Chondrocyte (in vitro differentiated cells): Measurements from ENCODE around the gene PRKCA. TPM values are rescaled to one million over a fixed set of nuclear protein-coding genes. Genes with fewer than 3 reads are reported as not detected.

ENCODE experiments used
- DNase-seq: peaks from one replicate; pipeline ENCODE4 v3.0.0; 2021; ENCODE audit warnings: mixed read lengths, low spot score
- H3K27ac Mint-ChIP-seq: one replicate; pipeline ENCODE4 v1.8.0; 2021; ENCODE audit warnings: mild to moderate bottlenecking, moderate library complexity, mixed read lengths; ENCODE audit not compliant: unreplicated experiment
- H3K27me3 Mint-ChIP-seq: 2 replicates; pipeline ENCODE4 v1.8.0; 2021; ENCODE audit warnings: low read depth, mixed read lengths
- H3K36me3 Mint-ChIP-seq: 2 replicates; pipeline ENCODE4 v1.8.0; 2021; ENCODE audit warnings: low read depth, mixed read lengths
- H3K4me1 Mint-ChIP-seq: 2 replicates; pipeline ENCODE4 v1.8.0; 2021; ENCODE audit warnings: low read depth, mild to moderate bottlenecking, mixed read lengths
- H3K4me3 Mint-ChIP-seq: one replicate; pipeline ENCODE4 v1.8.0; 2021; ENCODE audit warnings: mild to moderate bottlenecking, moderate library complexity, mixed read lengths; ENCODE audit not compliant: unreplicated experiment
- H3K9me3 Mint-ChIP-seq: 2 replicates; pipeline ENCODE4 v1.8.0; 2021; ENCODE audit warnings: low read depth, mixed read lengths
- CTCF ChIP-seq: fragments of 200-600 bp; sonication (generic); IDR thresholded peaks from 2 replicates; pipeline ENCODE4 v1.5.0; 2021; ENCODE audit warnings: antibody characterized with exemption, mild to moderate bottlenecking, moderate library complexity
- total RNA-seq: library from RNA; stranded (reverse); gene quantifications from 3 replicates; pipeline ENCODE4 v1.2.1, GENCODE V29; 2021

Gene PRKCA
- total RNA-seq, 1 donor from 2014 or later: 51.5 TPM

DNA sequence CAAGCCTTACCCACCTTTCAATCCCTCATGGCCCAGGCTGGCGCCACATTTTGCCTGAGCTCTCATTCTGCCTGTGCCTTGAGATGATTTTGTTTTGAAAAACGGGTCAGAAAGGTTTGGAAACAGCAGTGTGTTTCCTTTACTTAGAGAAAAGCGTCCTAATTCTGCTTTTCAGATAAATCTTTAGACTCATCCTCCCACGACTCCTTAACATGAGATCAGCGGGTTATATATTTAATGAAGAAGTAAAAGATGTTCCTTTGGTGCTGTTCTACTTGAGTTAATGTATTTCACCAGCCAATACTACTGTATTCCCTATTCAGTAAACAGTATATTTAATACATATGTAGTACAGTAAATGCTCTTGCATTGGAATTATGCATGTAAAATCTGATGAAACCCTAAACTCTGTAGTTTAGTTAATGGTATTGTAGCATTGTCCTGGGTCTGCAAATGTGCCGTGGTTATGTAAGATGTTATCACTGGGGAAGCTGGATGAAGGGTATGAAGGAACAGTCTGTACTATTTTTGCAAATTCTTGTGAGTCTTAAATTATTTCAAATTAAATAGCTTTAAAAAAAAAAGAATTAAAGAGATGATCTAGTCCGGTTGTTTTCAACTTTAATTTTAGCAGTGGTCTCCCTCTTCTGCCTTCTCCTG lies 333.1 kb downstream of the PRKCA start:
- Mint-ChIP-seq H3K27ac (no peak overlapping the region), H3K36me3 (no peaks in the 10 kb centered on the region)
- DNase-seq: no peak

DNA sequence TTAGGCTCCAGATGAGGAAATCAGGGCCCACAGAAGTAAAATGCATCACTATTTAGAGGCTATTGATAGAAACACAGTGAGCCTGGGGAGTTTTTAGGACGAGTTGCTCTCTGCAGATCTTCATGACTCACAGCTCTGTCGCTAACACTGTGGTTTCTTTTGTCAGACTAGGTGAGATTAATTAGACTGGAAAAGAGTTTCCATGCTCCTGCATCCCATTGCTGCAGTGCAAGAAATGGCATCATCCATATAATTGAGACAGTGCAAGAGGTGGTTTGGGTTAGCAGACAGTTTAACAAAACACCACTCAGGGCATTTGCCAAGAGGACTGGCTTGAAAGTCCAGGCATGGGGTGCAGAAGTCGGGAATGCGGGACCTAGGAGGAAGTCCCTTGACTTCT lies 333.7 kb downstream of the PRKCA start:
- no peaks in the 10 kb centered on the region for H3K9me3 Mint-ChIP-seq
- TF ChIP-seq CTCF: no peak
- no peak for DNase-seq
- peaks cover 23% of the 10 kb centered on the region for H3K4me1 Mint-ChIP-seq
- H3K4me3 Mint-ChIP-seq: no peak overlapping the region
- no peaks in the 10 kb centered on the region for H3K36me3 Mint-ChIP-seq
- no peaks in the 10 kb centered on the region for H3K27me3 Mint-ChIP-seq
- H3K27ac Mint-ChIP-seq: no peak overlapping the region

More for the DNA sequence above, 333.1 kb downstream of the PRKCA start:
- no peak for TF ChIP-seq CTCF
- Mint-ChIP-seq H3K4me3 (no peak overlapping the region), H3K27me3 (no peaks in the 10 kb centered on the region), H3K4me1 (peaks cover 23% of the 10 kb centered on the region), H3K9me3 (no peaks in the 10 kb centered on the region)

GRCh38 chr17:66637491-66637890 lies 335.1 kb downstream of the PRKCA start:
- H3K4me1 Mint-ChIP-seq: peaks cover 23% of the 10 kb centered on the region
- no peak overlapping the region for H3K27ac Mint-ChIP-seq
- H3K36me3 Mint-ChIP-seq: peaks cover 4% of the 10 kb centered on the region
- H3K27me3 Mint-ChIP-seq: no peaks in the 10 kb centered on the region
- H3K9me3 Mint-ChIP-seq: no peaks in the 10 kb centered on the region
- DNase-seq: no peak
- H3K4me3 Mint-ChIP-seq: no peak overlapping the region
- no peak for TF ChIP-seq CTCF

- DNase-seq: no peak
- Mint-ChIP-seq H3K4me3 (no peak overlapping the region), H3K27me3 (no peaks in the 10 kb centered on the region), H3K36me3 (peaks cover 4% of the 10 kb centered on the region), H3K9me3 (no peaks in the 10 kb centered on the region), H3K4me1 (peaks cover 15% of the 10 kb centered on the region), H3K27ac (no peak overlapping the region)
- TF ChIP-seq CTCF: no peak
These were observed 336.5 kb downstream of the PRKCA start for GRCh38 chr17:66638707-66639479.

- Mint-ChIP-seq H3K4me3 (no peak overlapping the region), H3K9me3 (no peaks in the 10 kb centered on the region), H3K36me3 (peaks cover 11% of the 10 kb centered on the region), H3K4me1 (peaks cover 34% of the 10 kb centered on the region), H3K27ac (peak overlapping the region; percentile 84), H3K27me3 (no peaks in the 10 kb centered on the region)
- no peak for DNase-seq
- no peak for TF ChIP-seq CTCF
These were observed 341.6 kb downstream of the PRKCA start for GRCh38 chr17:66643815-66644710.
